ENCODE measurements around the gene FAXDC2.

The FAXDC2 gene

GRCh38 chr5:154782326-154782725 is 68.1 kb downstream of the FAXDC2 start:
- Mint-ChIP-seq H3K9me3 (no peaks in the 10 kb centered on the region), H3K4me3 (no peak overlapping the region), H3K27me3 (ENCODE audit: low read depth) (no peaks in the 10 kb centered on the region), H3K27ac (peak overlapping the region in 2 of 3 experiments; percentile 9 to 29), H3K4me1 (peaks cover 55% of the 10 kb centered on the region), H3K36me3 (ENCODE audit: low read depth) (no peaks in the 10 kb centered on the region)
- no peak for TF ChIP-seq CTCF (IDR thresholded peaks at IDR 0.05; ENCODE audit: unreplicated experiment in 3 of 3)

- TF ChIP-seq CTCF (IDR thresholded peaks at IDR 0.05; ENCODE audit: unreplicated experiment in 3 of 3), result no peak
- Mint-ChIP-seq H3K27me3 (ENCODE audit: low read depth) (no peaks in the 10 kb centered on the region), H3K36me3 (ENCODE audit: low read depth) (no peaks in the 10 kb centered on the region), H3K9me3 (no peaks in the 10 kb centered on the region), H3K4me3 (no peak overlapping the region), H3K4me1 (peaks cover 52% of the 10 kb centered on the region), H3K27ac (no peak overlapping the region)
Observed at GRCh38 chr5:154780128-154780527, 70.3 kb downstream of the FAXDC2 start.

- Mint-ChIP-seq H3K9me3 (no peaks in the 10 kb centered on the region), H3K36me3 (ENCODE audit: low read depth) (no peaks in the 10 kb centered on the region), H3K4me1 (peaks cover 48% of the 10 kb centered on the region), H3K4me3 (no peak overlapping the region), H3K27me3 (ENCODE audit: low read depth) (no peaks in the 10 kb centered on the region), H3K27ac (peak overlapping the region in 1 of 3 experiments; percentile 39)
- TF ChIP-seq CTCF (IDR thresholded peaks at IDR 0.05; ENCODE audit: unreplicated experiment in 3 of 3), result no peak
Observed at GRCh38 chr5:154779105-154779504, 71.3 kb downstream of the FAXDC2 start.

- H3K4me3 Mint-ChIP-seq, result no peak overlapping the region
- TF ChIP-seq CTCF (IDR thresholded peaks at IDR 0.05; ENCODE audit: unreplicated experiment in 3 of 3), result no peak
- H3K9me3 Mint-ChIP-seq, result no peaks in the 10 kb centered on the region
- peaks cover 46% of the 10 kb centered on the region for H3K4me1 Mint-ChIP-seq
- no peaks in the 10 kb centered on the region for H3K36me3 Mint-ChIP-seq (ENCODE audit: low read depth)
- H3K27ac Mint-ChIP-seq, result no peak overlapping the region
- no peaks in the 10 kb centered on the region for H3K27me3 Mint-ChIP-seq (ENCODE audit: low read depth)
Observed at GRCh38 chr5:154778534-154778933, 71.9 kb downstream of the FAXDC2 start.

GRCh38 chr5:154776167-154776566 is 74.2 kb downstream of the FAXDC2 start:
- H3K4me1 Mint-ChIP-seq, result peaks cover 41% of the 10 kb centered on the region
- H3K9me3 Mint-ChIP-seq, result no peaks in the 10 kb centered on the region
- no peak overlapping the region for H3K4me3 Mint-ChIP-seq
- TF ChIP-seq CTCF (IDR thresholded peaks at IDR 0.05; ENCODE audit: unreplicated experiment in 3 of 3), result no peak
- H3K36me3 Mint-ChIP-seq (ENCODE audit: low read depth), result no peaks in the 10 kb centered on the region
- no peaks in the 10 kb centered on the region for H3K27me3 Mint-ChIP-seq (ENCODE audit: low read depth)
- no peak overlapping the region for H3K27ac Mint-ChIP-seq

GRCh38 chr5:154773326-154773725 is 77.1 kb downstream of the FAXDC2 start:
- no peak overlapping the region for H3K4me3 Mint-ChIP-seq
- peak overlapping the region in 1 of 3 experiments; percentile 49 for H3K27ac Mint-ChIP-seq
- H3K36me3 Mint-ChIP-seq (ENCODE audit: low read depth), result no peaks in the 10 kb centered on the region
- no peaks in the 10 kb centered on the region for H3K27me3 Mint-ChIP-seq (ENCODE audit: low read depth)
- TF ChIP-seq CTCF (IDR thresholded peaks at IDR 0.05; ENCODE audit: unreplicated experiment in 3 of 3), result no peak
- no peaks in the 10 kb centered on the region for H3K9me3 Mint-ChIP-seq
- peaks cover 48% of the 10 kb centered on the region for H3K4me1 Mint-ChIP-seq
